Nephron progenitor cell (in vitro differentiated cells): ENCODE measurements around the gene PPP1R10.
A peak's percentile ranks its signal among the peaks of the same experiment; 100 is the strongest.
"Not testable (repeated sequence)": the region's sequence is repeated elsewhere in the genome, so short reads cannot be mapped to it uniquely, and the experiment has no call there.

Experiments used
- DNase-seq: peaks from one replicate; pipeline ENCODE4 v3.0.0; 2021
- H3K27ac Mint-ChIP-seq: 2 replicates; pipeline ENCODE4 v1.8.0; 2021; ENCODE audit warnings: mild to moderate bottlenecking, moderate library complexity, mixed read lengths
- H3K27me3 Mint-ChIP-seq: 2 replicates; pipeline ENCODE4 v1.8.0; 2021; ENCODE audit warnings: mild to moderate bottlenecking, low read depth, mixed read lengths; ENCODE audit not compliant: poor library complexity
- H3K36me3 Mint-ChIP-seq: 2 replicates; pipeline ENCODE4 v1.8.0; 2021; ENCODE audit warnings: low read depth, mixed read lengths
- H3K4me1 Mint-ChIP-seq: 2 replicates; pipeline ENCODE4 v1.8.0; 2021; ENCODE audit warnings: mixed read lengths
- H3K4me3 Mint-ChIP-seq: 2 replicates; pipeline ENCODE4 v1.8.0; 2021; ENCODE audit warnings: mild to moderate bottlenecking, moderate library complexity, mixed read lengths
- H3K9me3 Mint-ChIP-seq: 2 replicates; pipeline ENCODE4 v1.8.0; 2021; ENCODE audit warnings: mild to moderate bottlenecking, moderate library complexity, mixed read lengths
- TF ChIP-seq, protein P1 (sequence below): fragments of 200-600 bp; sonication (generic); IDR thresholded peaks from 2 replicates; pipeline ENCODE4 v1.5.0; 2021; ENCODE audit warnings: antibody characterized with exemption

Gene PPP1R10

DNA sequence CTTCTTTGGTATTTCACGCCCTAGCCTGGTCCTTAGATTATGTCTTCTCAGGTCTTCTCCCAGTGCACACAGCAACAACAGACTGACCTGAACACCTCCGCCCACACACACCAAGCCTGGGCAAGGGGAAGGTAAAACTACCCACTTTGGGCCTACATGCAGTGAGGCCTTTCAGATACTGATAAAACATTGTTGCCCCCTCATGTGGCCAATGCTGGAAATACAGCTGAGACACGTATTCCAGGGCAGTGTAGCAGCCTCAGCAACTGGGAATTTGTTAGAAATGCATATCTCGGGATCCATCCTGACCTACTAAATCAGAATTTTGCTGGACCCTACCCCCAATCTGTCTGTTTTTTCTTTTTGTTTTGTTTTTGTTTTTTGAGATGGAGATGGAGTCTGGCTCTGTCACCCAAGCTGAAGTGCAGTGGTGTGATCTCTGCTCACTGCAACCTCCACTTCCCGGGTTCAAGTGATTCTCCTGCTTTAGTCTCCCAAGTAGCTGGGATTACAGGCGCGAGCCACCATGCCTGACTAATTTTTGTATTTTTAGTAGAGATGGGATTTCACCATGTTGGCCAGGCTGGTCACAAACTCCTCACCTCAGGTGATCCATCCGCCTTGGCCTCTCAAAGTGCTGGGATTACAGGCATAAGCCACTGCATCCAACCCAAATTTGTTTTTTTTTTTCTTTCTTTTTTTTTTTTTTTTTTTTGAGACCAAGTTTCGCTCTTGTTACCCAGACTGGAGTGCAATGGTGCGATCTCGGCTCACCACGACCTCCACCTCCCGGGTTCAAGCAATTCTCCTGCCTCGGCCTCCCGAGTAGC, 19.5 kb downstream of the PPP1R10 start:
- H3K4me1 Mint-ChIP-seq, H3K27me3 Mint-ChIP-seq, H3K27ac Mint-ChIP-seq, H3K9me3 Mint-ChIP-seq, H3K4me3 Mint-ChIP-seq: not testable (repeated sequence)
- peaks cover 42% of the 10 kb centered on the region for H3K36me3 Mint-ChIP-seq
- DNase-seq: peak; percentile 84
- TF ChIP-seq, protein P1, sequence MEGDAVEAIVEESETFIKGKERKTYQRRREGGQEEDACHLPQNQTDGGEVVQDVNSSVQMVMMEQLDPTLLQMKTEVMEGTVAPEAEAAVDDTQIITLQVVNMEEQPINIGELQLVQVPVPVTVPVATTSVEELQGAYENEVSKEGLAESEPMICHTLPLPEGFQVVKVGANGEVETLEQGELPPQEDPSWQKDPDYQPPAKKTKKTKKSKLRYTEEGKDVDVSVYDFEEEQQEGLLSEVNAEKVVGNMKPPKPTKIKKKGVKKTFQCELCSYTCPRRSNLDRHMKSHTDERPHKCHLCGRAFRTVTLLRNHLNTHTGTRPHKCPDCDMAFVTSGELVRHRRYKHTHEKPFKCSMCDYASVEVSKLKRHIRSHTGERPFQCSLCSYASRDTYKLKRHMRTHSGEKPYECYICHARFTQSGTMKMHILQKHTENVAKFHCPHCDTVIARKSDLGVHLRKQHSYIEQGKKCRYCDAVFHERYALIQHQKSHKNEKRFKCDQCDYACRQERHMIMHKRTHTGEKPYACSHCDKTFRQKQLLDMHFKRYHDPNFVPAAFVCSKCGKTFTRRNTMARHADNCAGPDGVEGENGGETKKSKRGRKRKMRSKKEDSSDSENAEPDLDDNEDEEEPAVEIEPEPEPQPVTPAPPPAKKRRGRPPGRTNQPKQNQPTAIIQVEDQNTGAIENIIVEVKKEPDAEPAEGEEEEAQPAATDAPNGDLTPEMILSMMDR: peak; percentile 69

DNA sequence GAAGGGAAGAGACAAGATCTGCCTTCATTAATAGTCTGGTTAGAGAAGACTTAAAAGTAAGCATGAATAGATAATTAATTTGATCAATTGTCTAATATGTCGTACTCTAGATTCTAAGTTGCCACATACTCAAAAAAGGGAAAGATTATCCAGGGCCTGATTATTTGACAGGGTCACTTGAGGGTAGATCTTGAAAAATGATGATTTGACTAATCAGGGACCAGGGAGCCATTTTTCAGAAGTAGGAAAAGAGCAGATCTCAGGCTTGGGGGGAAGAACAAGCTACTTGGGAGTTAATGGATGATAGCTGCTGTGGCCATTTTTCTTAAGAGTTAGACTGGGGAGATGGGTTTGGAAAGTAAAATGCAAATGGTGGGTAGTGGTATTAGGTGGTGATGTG, 24.8 kb downstream of the PPP1R10 start:
- H3K27me3 Mint-ChIP-seq: peaks cover 3% of the 10 kb centered on the region
- no peaks in the 10 kb centered on the region for H3K9me3 Mint-ChIP-seq
- no peak for DNase-seq
- TF ChIP-seq, protein P1: no peak
- H3K4me1 Mint-ChIP-seq: peaks cover 3% of the 10 kb centered on the region
- H3K4me3 Mint-ChIP-seq: no peak overlapping the region
- H3K36me3 Mint-ChIP-seq: peaks cover 64% of the 10 kb centered on the region
- peak overlapping the region; percentile 80 for H3K27ac Mint-ChIP-seq

DNA sequence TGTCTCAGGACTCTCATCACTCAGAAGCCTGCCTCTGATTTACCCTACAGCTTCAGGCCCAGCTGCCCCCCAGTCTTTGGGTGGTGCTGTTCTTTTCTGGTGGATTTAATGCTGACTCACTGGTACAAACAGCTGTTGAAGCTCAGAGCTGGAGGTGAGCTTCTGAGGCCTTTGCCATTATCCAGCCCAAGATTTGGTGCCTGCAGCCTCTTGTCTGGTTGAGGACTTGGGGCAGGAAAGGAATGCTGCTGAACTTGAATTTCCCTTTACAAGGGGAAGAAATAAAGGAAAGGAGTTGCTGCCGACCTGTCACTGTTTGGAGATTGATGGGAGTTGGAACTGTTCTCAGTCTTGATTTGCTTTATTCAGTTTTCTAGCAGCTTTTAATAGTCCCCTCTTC, 26.0 kb downstream of the PPP1R10 start:
- no peak overlapping the region for H3K27ac Mint-ChIP-seq

DNA sequence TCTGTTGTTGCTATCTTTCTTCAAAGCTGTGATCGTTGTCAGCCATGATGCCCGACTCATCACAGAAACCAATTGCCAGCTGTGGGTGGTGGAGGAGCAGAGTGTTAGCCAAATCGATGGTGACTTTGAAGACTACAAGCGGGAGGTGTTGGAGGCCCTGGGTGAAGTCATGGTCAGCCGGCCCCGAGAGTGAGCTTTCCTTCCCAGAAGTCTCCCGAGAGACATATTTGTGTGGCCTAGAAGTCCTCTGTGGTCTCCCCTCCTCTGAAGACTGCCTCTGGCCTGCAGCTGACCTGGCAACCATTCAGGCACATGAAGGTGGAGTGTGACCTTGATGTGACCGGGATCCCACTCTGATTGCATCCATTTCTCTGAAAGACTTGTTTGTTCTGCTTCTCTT, 26.5 kb downstream of the PPP1R10 start:
- Mint-ChIP-seq H3K27me3 (peaks cover 2% of the 10 kb centered on the region), H3K4me1 (no peaks in the 10 kb centered on the region), H3K4me3 (no peak overlapping the region), H3K27ac (peak overlapping the region; percentile 93), H3K9me3 (no peaks in the 10 kb centered on the region), H3K36me3 (peaks cover 70% of the 10 kb centered on the region)
- no peak for DNase-seq
- TF ChIP-seq, protein P1: no peak

More for the DNA sequence above, 26.0 kb downstream of the PPP1R10 start:
- no peak for DNase-seq
- Mint-ChIP-seq H3K4me1 (no peaks in the 10 kb centered on the region), H3K4me3 (no peak overlapping the region), H3K9me3 (no peaks in the 10 kb centered on the region), H3K36me3 (peaks cover 68% of the 10 kb centered on the region), H3K27me3 (peaks cover 2% of the 10 kb centered on the region)
- TF ChIP-seq, protein P1: no peak

DNA sequence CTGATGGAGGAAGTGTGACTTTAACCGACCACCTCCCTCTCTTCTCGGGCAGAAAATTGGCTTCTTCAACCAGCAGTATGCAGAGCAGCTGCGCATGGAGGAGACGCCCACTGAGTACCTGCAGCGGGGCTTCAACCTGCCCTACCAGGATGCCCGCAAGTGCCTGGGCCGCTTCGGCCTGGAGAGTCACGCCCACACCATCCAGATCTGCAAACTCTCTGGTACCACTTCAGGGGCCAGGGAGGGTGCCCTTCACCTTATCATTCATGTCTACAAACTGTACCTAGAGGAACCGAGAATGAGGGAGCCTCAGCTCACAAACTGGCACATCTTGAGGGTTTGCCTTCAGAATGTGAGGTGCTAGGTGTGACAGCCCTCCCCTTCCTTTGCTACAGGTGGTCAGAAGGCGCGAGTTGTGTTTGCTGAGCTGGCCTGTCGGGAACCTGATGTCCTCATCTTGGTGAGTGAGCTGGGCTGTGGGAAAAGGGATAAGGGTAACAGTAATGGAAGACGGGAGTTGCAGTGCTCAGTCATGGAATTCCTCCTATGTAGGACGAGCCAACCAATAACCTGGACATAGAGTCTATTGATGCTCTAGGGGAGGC, 27.2 kb downstream of the PPP1R10 start:
- H3K27me3 Mint-ChIP-seq: peaks cover 2% of the 10 kb centered on the region
- no peak for DNase-seq
- no peaks in the 10 kb centered on the region for H3K4me1 Mint-ChIP-seq
- TF ChIP-seq, protein P1: no peak
- H3K36me3 Mint-ChIP-seq: peaks cover 72% of the 10 kb centered on the region
- H3K27ac Mint-ChIP-seq: peak overlapping the region; percentile 93
- H3K9me3 Mint-ChIP-seq: no peaks in the 10 kb centered on the region
- H3K4me3 Mint-ChIP-seq: no peak overlapping the region
